GM12874 (cell line): Measurements from ENCODE around the gene SOS1.

Source experiments
- CTCF ChIP-seq: IDR thresholded peaks from 2 replicates; pipeline ENCODE4 v1.5.1; 2011; ENCODE audit warnings: low read depth, mild to moderate bottlenecking, control low read depth, low read length, moderate library complexity; ENCODE audit not compliant: insufficient read depth

The SOS1 gene

GRCh38 chr2:39120771-39121522 lies at the start of gene SOS1:
SOS1 (minus strand) TSS chr2:39121051; CDS start chr2:39120422, 629 bp downstream.
- TF ChIP-seq CTCF = no peak

GRCh38 chr2:39164089-39164488 lies 43.2 kb upstream of the SOS1 start:
- no peak for TF ChIP-seq CTCF

GRCh38 chr2:39160982-39161381 lies 40.1 kb upstream of the SOS1 start:
- TF ChIP-seq CTCF = no peak

- TF ChIP-seq CTCF = no peak
Observed at GRCh38 chr2:39159283-39159682, 38.4 kb upstream of the SOS1 start.

GRCh38 chr2:39158351-39158750 lies 37.5 kb upstream of the SOS1 start:
- TF ChIP-seq CTCF = no peak

GRCh38 chr2:39156846-39157245 lies 36.0 kb upstream of the SOS1 start:
- TF ChIP-seq CTCF = no peak

GRCh38 chr2:39156107-39156506 lies 35.3 kb upstream of the SOS1 start:
- no peak for TF ChIP-seq CTCF
